Effector memory CD8-positive, alpha-beta T cell (primary cell): ENCODE measurements around the gene SEC61A1.
A peak's percentile ranks its signal among the peaks of the same experiment; 100 is the strongest.

Experiments used
- ATAC-seq: fragments of 150-1000 bp; cut with Tn5 transposase; replicated peaks from 2 replicates; pipeline ENCODE4 v1.10.0; 2021; ENCODE audit warnings: mild to moderate bottlenecking, moderate library complexity
- DNase-seq, 3 experiments: peaks; one replicate each; pipeline ENCODE4 v3.0.0; 2021
- H3K27ac Mint-ChIP-seq, 2 donors: one replicate each; pipeline ENCODE4 v1.8.0; 2022; ENCODE audit warnings: mild to moderate bottlenecking in 2 of 2, mixed read lengths in 2 of 2, moderate library complexity in 2 of 2
- H3K27me3 Mint-ChIP-seq, 2 donors: one replicate each; pipeline ENCODE4 v1.8.0; 2022; ENCODE audit warnings: mixed read lengths in 2 of 2
- H3K36me3 Mint-ChIP-seq: one replicate; pipeline ENCODE4 v1.8.0; 2022; ENCODE audit warnings: mild to moderate bottlenecking, moderate library complexity, mixed read lengths; ENCODE audit not compliant: insufficient read depth
- H3K4me1 Mint-ChIP-seq, 2 donors: one replicate each; pipeline ENCODE4 v1.8.0; 2022; ENCODE audit warnings: low read depth in 2 of 2, mixed read lengths in 2 of 2
- H3K4me3 Mint-ChIP-seq, 2 donors: one replicate each; pipeline ENCODE4 v1.8.0; 2022; ENCODE audit warnings: mild to moderate bottlenecking in 2 of 2, mixed read lengths in 2 of 2, moderate library complexity in 2 of 2
- H3K9me3 Mint-ChIP-seq, 2 donors: one replicate each; pipeline ENCODE4 v1.8.0; 2022; ENCODE audit warnings: mixed read lengths in 2 of 2

Gene SEC61A1

DNA sequence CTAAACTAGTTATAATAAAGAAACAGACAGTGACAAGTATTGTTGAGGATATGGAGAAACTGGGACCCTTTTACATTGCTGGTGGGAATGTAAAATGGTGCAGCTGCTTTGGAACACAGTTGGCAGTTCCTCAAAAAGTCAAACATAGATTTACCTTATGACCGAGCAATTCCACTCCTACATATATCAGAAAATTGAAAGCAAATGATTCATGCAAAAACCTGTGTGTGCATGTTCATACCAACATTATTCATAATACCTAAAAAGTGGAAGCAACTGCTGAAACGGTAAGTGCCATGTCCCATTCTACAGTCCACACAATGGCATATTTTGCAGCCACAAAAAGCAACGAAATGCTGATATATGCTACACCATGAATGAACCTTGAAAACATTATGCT lies 12.2 kb upstream of the SEC61A1 start:
- Mint-ChIP-seq H3K9me3 (no peaks in the 10 kb centered on the region), H3K4me3 (no peak overlapping the region), H3K27me3 (peaks cover under 1 to 4% of the 10 kb centered on the region in 2 donors), H3K36me3 (no peaks in the 10 kb centered on the region), H3K27ac (no peak overlapping the region), H3K4me1 (no peaks in the 10 kb centered on the region)
- DNase-seq (no peak), ATAC-seq (no peak)

DNA sequence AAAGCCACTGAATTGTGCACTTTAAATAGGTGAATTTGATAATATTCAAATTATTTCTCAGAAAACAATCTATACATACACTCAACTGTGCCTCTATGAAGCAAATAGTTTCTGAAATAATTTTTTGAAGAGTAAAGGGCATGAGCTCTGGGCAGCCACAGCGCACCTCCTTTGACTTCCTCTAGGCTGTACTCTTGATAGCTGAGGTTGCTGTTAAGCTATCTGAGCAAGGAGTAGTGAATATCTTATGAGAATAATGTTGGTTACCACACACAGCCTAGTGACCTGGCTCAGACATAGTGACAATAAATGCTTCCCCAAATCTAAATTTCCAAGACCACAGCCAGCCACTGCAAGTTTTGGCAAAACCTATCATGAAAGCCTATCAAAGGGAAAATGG lies 11.6 kb upstream of the SEC61A1 start:
- no peak overlapping the region for H3K4me3 Mint-ChIP-seq
- H3K27ac Mint-ChIP-seq: no peak overlapping the region
- H3K27me3 Mint-ChIP-seq: peaks cover 1 to 4% of the 10 kb centered on the region in 2 donors
- H3K4me1 Mint-ChIP-seq: no peaks in the 10 kb centered on the region
- ATAC-seq (no peak), DNase-seq (no peak)
- H3K36me3 Mint-ChIP-seq: no peaks in the 10 kb centered on the region
- no peaks in the 10 kb centered on the region for H3K9me3 Mint-ChIP-seq

DNA sequence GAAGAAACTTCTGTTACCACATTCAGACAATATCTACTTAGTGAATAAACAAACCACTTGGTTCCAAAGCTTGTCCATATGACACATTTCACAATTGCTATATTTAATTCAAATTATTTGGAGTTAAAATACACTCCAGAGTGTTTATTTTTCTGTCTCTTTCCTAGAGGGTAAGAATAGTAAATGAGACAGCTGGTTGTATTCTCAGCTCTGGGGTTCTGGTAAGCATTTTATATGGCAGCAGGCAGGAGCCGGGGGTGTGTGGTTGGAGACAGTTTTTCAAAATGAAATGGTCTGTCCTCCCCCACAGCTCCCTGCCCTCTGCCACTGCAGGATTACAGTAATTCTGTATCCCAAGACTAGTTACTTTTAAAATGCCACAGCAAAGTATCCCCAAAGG lies 10.9 kb upstream of the SEC61A1 start:
- no peak for ATAC-seq
- Mint-ChIP-seq H3K36me3 (no peaks in the 10 kb centered on the region), H3K4me3 (no peak overlapping the region), H3K4me1 (no peaks in the 10 kb centered on the region), H3K27me3 (peaks cover 7 to 11% of the 10 kb centered on the region in 2 donors), H3K9me3 (no peaks in the 10 kb centered on the region), H3K27ac (no peak overlapping the region)
- DNase-seq: no peak

DNA sequence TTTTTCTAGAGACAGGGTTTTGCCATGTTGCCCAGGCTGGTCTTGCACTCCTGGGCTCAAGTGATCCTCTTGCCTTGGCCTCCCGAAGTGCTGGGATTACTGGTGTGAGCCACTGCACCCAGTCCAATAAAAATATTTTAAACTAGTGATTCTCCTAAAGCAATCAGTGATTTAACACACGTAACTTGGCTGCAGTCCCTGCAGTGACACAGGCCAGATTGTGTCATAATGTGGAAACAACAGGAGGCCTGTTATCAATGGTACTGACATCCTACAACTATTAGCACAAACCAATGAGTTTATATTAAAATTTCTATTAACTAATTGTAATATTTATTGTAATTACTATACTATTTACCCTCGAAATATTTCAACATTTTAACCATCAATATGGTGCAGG lies 1.6 kb upstream of the SEC61A1 start:
- Mint-ChIP-seq H3K36me3 (peaks cover 27% of the 10 kb centered on the region), H3K4me1 (peaks cover 39% of the 10 kb centered on the region in 2 donors), H3K27ac (no peak overlapping the region), H3K4me3 (peak overlapping the region in 1 of 2 donors; percentile 94), H3K27me3 (peaks cover 9 to 12% of the 10 kb centered on the region in 2 donors), H3K9me3 (no peaks in the 10 kb centered on the region)
- DNase-seq: no peak
- no peak for ATAC-seq

DNA sequence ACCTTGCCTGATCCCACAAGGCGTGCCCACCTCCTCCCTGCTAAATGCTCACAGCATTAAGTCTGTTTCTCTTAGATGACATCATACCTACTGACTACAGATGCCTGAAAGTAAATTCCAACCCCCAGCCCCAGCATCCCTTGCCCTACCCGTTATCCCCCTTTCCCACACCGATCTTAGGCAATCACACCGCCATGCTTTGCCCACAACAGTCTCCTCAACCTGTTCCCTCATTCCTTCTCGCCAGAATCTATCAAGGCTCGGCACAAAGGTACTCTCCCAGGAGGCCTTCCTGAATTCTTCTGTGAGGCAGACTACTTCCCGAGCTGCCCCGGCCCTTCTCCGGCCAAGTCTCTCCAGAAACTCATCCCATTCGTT lies 789 bp upstream of the SEC61A1 start:
- H3K27ac Mint-ChIP-seq: peak overlapping the region; percentile 94 to 97
- H3K27me3 Mint-ChIP-seq: peaks cover under 1 to 6% of the 10 kb centered on the region in 2 donors
- H3K4me1 Mint-ChIP-seq: peaks cover 42% of the 10 kb centered on the region in 2 donors
- no peak for ATAC-seq
- DNase-seq: no peak
- peak overlapping the region; percentile 94 to 98 for H3K4me3 Mint-ChIP-seq
- H3K36me3 Mint-ChIP-seq: peaks cover 35% of the 10 kb centered on the region
- H3K9me3 Mint-ChIP-seq: no peaks in the 10 kb centered on the region

DNA sequence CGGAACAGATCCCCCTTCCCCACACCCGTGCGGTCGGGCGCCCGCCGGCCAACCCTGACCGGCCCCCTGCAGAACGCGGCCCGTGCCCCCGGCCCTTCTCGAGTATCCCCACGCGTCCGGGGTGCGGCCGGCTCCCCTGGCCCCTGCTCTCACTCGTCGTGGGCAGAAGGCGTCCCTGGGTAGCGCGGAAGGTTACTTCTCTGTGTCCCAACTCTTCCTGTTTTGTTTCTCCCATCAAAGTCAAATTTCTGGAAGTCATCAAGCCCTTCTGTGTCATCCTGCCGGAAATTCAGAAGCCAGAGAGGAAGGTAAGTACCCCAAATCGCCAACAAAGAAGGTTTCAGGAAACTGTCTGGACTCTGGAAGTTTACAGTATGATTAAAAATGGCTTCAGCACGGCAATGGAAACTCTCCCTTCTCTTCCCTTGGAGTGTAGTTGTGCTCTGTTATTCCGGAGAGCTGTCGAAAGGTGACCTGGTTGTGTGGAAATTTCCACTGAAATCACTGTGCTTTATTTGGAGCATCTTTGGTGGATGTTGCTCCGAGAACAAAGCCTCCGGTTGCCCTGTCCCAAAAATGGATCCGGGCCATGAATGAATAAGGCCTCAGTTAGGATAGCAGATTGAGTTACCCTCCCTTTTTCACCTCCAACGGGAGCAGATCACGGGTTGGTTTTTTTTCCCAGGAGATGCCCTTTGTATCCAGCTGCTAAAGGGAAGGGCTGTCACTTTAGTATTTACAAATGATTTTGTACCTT lies 536 bp downstream of the SEC61A1 start:
- Mint-ChIP-seq H3K36me3 (peaks cover 47% of the 10 kb centered on the region), H3K27ac (peak overlapping the region; percentile 94 to 97)

DNA sequence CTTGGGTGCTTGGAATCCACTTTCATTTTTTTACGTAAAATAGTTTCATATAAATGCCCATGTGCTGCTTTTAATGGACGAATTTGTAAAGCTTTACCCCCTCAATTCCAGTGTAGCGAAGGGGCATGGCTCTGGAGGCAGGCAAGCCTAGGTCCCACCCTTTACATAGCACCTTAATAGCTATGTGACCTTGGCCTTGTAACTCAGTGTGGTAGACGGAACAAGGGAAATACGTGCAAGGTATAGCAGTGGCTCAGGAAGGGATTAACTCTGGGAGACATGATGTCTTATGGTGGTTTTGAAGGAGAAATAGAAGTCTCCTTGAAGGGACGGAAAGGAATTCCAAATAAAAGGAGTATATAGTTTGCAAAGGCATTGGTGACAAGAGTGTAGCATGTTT lies 1.4 kb downstream of the SEC61A1 start:
- H3K4me1 Mint-ChIP-seq: peaks cover 42 to 45% of the 10 kb centered on the region in 2 donors
- H3K4me3 Mint-ChIP-seq: peak overlapping the region; percentile 94 to 98
- ATAC-seq (no peak), DNase-seq (no peak)
- H3K27ac Mint-ChIP-seq: peak overlapping the region; percentile 94 to 97
- H3K36me3 Mint-ChIP-seq: peaks cover 55% of the 10 kb centered on the region
- no peaks in the 10 kb centered on the region for H3K27me3 Mint-ChIP-seq
- no peaks in the 10 kb centered on the region for H3K9me3 Mint-ChIP-seq

More for the DNA sequence above, 536 bp downstream of the SEC61A1 start:
- DNase-seq (no peak), ATAC-seq (peak; percentile 6)
- H3K4me1 Mint-ChIP-seq: peaks cover 42 to 45% of the 10 kb centered on the region in 2 donors
- no peaks in the 10 kb centered on the region for H3K9me3 Mint-ChIP-seq
- peak overlapping the region; percentile 94 to 98 for H3K4me3 Mint-ChIP-seq
- no peaks in the 10 kb centered on the region for H3K27me3 Mint-ChIP-seq

DNA sequence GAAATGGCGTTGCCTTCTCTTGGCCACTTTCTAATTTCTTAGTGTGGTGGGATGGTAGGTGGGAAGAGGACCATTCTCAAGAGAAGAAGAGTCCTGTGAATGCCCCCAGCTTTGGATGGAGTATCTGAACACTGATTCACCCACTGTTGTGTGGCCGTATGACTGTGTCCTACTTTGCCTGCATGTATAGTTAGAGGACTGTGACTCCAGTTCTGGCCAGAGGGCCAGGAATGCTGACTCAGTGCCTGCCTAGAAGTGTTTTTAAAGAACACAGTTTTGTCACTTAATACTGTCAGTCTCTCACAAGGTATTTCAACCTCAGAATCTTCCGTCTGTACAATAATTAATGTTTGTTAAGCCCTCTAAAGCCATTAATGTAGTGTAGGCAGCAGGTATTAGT lies 2.1 kb downstream of the SEC61A1 start:
- ATAC-seq: no peak
- no peaks in the 10 kb centered on the region for H3K9me3 Mint-ChIP-seq
- peaks cover 42 to 45% of the 10 kb centered on the region in 2 donors for H3K4me1 Mint-ChIP-seq
- peaks cover 62% of the 10 kb centered on the region for H3K36me3 Mint-ChIP-seq
- no peak for DNase-seq
- no peaks in the 10 kb centered on the region for H3K27me3 Mint-ChIP-seq
- peak overlapping the region; percentile 94 to 97 for H3K27ac Mint-ChIP-seq
- peak overlapping the region; percentile 94 to 98 for H3K4me3 Mint-ChIP-seq

DNA sequence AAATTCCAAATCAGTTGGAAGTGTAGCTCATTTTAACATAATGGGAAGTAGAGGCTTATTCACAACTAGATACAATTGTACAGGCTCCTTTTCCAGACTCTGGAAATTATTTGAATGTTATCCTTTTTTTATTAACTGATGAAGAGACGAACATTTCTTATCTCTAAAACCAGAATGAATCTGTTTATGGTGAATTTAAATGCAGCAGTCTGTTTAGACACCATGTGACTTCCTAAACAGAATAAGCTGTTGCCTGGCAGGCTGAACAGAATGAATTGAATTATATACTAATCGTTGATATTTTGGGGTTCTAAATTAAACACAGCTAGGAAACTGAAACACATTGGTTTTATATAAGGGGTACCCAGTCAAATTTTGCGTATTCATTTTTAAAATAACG lies 4.0 kb downstream of the SEC61A1 start:
- Mint-ChIP-seq H3K27me3 (no peaks in the 10 kb centered on the region), H3K9me3 (no peaks in the 10 kb centered on the region), H3K4me1 (peaks cover 43 to 46% of the 10 kb centered on the region in 2 donors), H3K4me3 (no peak overlapping the region), H3K27ac (no peak overlapping the region), H3K36me3 (peaks cover 81% of the 10 kb centered on the region)
- DNase-seq (no peak), ATAC-seq (no peak)

DNA sequence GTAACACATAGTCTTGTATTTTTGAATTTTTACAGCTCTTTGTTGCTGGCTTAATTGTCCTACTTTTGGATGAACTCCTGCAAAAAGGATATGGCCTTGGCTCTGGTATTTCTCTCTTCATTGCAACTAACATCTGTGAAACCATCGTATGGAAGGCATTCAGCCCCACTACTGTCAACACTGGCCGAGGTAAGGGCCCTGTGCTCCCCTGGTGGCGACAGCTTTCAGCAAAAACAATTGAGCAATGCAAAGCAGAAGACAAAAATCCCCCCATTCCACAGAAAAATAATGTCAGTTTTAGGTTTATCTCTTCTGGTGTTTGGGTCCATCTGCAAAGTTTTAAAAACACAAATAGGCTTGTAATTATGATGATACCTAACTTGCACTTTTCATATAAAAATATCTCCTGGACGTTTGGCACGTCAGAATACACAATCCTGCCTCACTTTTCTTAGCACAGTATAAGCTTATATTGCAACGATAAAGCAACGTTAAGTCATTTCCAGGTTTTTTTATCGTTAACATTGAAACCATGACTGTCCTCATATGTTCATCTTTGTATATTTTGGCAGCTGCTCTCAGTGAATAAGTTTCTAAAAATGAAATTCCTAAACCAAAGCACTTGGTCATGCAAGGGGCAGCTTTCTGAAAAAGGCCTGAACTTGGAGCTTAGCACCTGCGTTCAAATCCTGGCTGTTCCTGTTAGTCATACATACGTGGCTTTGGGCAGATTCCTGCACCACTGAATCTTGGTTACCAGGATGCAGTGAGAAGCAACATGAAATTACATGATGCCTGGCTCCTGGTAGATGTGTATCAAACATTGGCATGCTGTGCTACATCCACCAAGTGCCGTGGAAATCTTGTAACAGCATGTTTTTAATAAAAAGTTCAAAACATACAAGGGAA lies 8.5 kb downstream of the SEC61A1 start:
- H3K4me3 Mint-ChIP-seq: no peak overlapping the region
- H3K27me3 Mint-ChIP-seq: no peaks in the 10 kb centered on the region
- ATAC-seq (no peak), DNase-seq (no peak)
- peaks cover 20 to 27% of the 10 kb centered on the region in 2 donors for H3K4me1 Mint-ChIP-seq
- no peaks in the 10 kb centered on the region for H3K9me3 Mint-ChIP-seq
- H3K27ac Mint-ChIP-seq: peak overlapping the region in 1 of 2 donors; percentile 68
- H3K36me3 Mint-ChIP-seq: peaks cover 94% of the 10 kb centered on the region

DNA sequence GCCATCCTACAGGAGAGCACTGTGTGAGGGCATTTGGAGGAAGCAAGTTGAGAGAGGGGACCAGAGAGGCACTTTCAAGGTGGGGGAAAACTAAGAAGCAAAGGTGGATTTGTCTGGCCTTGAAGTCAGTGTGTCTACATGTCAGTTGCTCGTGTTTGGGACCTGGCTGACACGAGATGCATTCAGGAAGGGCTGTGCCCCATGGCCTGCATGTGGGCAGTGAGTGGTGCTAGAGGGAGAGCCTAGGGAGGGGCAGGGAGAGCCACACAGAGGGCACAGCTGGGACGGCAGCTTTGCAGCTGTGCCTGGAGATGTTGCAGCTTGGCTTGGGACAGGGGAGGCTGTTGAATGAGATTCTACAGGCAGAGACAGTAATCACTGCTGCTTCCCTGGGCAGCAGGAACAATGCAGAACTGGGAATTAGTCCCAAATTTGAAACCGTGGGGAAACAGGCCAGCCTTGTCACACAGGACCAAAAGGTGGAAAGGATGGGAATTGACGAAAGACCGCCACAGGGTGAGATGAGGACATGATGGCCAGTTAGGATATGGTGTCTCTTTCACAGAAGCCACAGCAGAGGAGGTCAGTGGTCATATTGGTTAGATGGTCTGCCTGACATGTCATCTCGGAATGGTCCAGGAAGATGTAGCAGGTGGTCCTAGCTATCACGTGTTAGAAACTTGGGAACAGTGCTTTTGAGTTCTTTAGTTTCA lies 10.0 kb downstream of the SEC61A1 start:
- Mint-ChIP-seq H3K9me3 (no peaks in the 10 kb centered on the region), H3K4me3 (no peak overlapping the region), H3K27me3 (no peaks in the 10 kb centered on the region), H3K27ac (peak overlapping the region in 1 of 2 donors; percentile 55), H3K4me1 (peaks cover 16 to 25% of the 10 kb centered on the region in 2 donors), H3K36me3 (peaks cover 97% of the 10 kb centered on the region)
- ATAC-seq (no peak), DNase-seq (no peak)

DNA sequence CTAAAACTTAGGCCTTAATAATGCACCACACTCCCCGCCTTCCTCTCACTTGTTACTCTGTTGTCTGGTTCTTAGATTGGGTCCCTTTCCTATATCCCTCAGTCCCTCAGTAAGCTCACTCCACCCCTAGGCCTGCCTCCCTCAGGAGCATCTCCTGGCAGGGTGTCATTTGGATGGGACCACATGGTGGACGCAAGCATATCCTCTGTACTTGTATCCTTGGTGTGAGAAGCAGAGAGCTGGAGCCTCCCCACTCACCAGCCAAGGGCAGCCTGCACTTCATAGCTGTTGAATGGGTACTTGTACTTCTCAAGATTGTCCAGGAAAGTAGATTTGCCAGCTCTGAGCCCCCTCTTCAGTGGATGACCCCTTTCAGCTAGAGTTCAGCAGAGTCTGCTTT lies 11.6 kb downstream of the SEC61A1 start:
- H3K36me3 Mint-ChIP-seq: peaks cover 95% of the 10 kb centered on the region
- no peak for DNase-seq
- H3K4me1 Mint-ChIP-seq: peaks cover 20 to 30% of the 10 kb centered on the region in 2 donors
- ATAC-seq: no peak
- no peak overlapping the region for H3K4me3 Mint-ChIP-seq
- H3K27me3 Mint-ChIP-seq: no peaks in the 10 kb centered on the region
- no peaks in the 10 kb centered on the region for H3K9me3 Mint-ChIP-seq
- H3K27ac Mint-ChIP-seq: peak overlapping the region; percentile 1 to 45

DNA sequence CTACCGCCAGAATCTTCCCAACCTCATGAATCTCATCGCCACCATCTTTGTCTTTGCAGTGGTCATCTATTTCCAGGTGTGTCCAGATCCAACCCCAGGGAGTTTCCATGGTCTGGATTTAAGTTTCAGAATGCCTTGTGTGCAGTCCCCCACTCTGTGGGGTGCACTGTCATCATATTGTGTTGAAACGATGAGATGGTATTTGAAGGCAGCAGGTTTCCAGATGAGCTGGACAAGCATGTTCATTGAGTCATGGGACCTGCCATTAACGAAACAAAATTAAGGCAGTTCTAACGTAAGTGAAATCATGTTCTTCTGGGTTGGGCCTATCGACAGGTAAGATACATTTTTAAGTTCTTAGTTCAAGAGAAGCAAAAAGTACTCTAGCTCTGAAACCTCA lies 12.7 kb downstream of the SEC61A1 start:
- Mint-ChIP-seq H3K4me3 (no peak overlapping the region), H3K27ac (peak overlapping the region in 1 of 2 donors; percentile 1), H3K9me3 (no peaks in the 10 kb centered on the region), H3K4me1 (peaks cover 17 to 27% of the 10 kb centered on the region in 2 donors), H3K27me3 (no peaks in the 10 kb centered on the region), H3K36me3 (peaks cover 93% of the 10 kb centered on the region)
- no peak for DNase-seq
- no peak for ATAC-seq
